Choroid plexus epithelial cell (primary cell): ENCODE measurements around the gene TTC34.

Experiments used
- DNase-seq: peaks from one replicate; pipeline ENCODE4 v3.0.0-alpha.2; 2010; ENCODE audit warnings: low read depth
- H3K4me3 ChIP-seq: 2 replicates; pipeline ENCODE4 v1.5.1; 2011; ENCODE audit warnings: low read depth, mild to moderate bottlenecking, control low read depth, low read length, moderate library complexity
- TF ChIP-seq, protein P1 (sequence below): conservative IDR thresholded peaks from 2 replicates; pipeline ENCODE4 v1.5.1; 2011; ENCODE audit warnings: low read depth, mild to moderate bottlenecking, control low read depth, inconsistent platforms, low read length, moderate library complexity

Gene TTC34

DNA sequence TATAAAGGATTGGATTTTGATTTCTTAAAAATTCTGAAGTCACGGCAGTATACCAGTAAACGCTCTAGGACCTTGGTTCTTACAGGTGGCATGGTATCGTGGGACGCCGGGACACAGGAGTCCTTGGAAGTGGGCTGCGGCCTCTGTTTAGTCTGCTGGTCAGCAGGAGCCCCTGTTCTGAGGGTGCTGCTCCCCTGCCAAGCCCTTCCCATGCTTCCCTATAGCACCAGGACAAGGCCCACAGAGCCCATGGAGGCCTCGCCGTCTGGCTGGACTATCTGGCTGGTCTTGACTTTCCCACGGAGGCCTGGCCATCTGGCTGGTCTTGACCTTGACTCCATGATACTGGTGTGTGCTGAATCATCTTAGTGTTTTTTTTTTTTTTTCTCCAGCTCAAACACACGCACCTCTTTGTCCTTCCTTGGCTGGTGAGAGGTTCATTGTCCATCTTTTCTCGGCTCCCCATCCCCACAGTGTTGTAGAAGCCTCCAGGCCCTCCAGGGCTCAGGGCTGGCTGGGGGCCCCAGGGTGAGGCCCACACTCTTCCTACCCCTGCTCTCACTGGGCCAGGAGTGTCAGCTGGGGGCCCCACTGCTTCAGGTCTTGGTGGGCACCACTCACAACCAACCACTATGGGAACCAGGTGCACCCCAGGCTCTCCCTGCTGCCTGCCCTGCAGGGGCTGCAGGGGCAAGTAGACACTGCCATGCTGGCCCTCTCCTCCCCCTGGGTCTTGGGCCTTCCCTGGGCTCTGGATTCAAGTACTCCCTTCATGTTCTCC, 16.5 kb upstream of the TTC34 start:
- no peak overlapping the region for H3K4me3 ChIP-seq
- TF ChIP-seq, protein P1, sequence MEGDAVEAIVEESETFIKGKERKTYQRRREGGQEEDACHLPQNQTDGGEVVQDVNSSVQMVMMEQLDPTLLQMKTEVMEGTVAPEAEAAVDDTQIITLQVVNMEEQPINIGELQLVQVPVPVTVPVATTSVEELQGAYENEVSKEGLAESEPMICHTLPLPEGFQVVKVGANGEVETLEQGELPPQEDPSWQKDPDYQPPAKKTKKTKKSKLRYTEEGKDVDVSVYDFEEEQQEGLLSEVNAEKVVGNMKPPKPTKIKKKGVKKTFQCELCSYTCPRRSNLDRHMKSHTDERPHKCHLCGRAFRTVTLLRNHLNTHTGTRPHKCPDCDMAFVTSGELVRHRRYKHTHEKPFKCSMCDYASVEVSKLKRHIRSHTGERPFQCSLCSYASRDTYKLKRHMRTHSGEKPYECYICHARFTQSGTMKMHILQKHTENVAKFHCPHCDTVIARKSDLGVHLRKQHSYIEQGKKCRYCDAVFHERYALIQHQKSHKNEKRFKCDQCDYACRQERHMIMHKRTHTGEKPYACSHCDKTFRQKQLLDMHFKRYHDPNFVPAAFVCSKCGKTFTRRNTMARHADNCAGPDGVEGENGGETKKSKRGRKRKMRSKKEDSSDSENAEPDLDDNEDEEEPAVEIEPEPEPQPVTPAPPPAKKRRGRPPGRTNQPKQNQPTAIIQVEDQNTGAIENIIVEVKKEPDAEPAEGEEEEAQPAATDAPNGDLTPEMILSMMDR: no peak
- no peak for DNase-seq

DNA sequence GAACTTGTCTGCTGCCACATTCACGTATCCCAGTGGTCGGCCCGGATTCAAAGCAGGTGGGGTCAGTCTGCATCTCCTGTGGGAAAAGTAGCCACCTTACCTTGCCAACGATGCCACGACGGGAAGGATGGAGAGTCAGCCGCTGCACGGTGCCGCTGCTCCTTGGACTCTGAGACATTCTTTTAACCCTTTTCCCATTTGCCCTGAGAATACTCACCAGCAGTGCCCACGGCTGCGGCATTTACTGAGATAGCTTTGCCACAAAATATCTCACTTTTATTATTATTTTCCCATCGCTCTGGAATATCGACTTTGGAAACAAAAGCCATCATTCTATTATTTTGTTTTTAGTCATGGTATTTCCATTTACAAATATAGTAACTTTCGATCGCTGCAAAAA, 15.3 kb upstream of the TTC34 start:
- no peak for DNase-seq
- TF ChIP-seq, protein P1: no peak
- H3K4me3 ChIP-seq: no peak overlapping the region

DNA sequence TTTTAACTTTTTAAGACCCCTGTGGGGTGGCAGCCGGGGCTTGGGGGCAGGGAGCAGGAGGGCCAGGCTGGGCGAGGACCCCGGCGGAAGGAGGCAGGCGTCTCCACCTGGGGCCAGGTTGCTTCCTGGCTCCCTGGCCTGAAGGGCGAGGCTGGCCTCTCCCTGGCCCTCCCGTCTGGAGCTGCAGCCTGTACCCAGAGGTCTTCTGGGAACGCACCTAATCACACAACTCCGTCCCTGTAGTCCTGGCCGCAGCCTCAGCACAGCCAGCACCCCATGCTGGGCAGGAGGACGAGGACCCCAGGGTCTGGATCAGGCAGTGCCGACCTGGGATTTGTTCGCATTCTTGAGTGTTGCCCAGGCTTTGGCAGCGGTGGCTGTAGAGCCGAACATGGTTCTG, 14.1 kb upstream of the TTC34 start:
- DNase-seq: no peak
- TF ChIP-seq, protein P1: no peak

DNA sequence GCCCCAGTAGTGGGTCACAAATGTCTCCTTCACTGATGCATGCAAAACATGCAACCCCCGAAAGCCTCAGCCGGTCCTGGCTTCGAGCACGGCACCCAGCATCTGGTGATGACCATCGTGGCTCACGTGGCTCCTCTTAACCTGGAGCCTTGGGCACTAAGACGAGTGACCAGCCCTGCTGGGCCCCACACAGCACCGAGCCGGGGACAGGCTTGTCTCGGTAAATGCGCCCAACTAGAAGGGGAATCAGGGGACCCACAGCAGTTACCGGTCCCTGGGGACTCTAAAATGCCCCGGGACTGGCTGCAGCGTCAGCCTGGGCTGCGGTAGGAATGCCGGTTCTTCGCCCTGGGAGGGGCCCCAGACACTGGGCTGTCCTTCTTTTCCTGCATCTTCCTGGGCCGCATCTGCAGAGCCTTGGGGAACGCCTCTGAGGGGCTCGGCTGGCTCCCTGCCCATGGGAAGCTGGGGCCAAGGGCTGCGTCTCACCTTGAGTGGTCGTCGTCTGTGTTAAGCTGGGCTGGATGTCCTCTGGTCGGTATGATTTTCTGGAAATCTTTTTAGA, 13.1 kb upstream of the TTC34 start:
- TF ChIP-seq, protein P1: no peak
- DNase-seq: no peak

More for the DNA sequence above, 14.1 kb upstream of the TTC34 start:
- H3K4me3 ChIP-seq: no peak overlapping the region

DNA sequence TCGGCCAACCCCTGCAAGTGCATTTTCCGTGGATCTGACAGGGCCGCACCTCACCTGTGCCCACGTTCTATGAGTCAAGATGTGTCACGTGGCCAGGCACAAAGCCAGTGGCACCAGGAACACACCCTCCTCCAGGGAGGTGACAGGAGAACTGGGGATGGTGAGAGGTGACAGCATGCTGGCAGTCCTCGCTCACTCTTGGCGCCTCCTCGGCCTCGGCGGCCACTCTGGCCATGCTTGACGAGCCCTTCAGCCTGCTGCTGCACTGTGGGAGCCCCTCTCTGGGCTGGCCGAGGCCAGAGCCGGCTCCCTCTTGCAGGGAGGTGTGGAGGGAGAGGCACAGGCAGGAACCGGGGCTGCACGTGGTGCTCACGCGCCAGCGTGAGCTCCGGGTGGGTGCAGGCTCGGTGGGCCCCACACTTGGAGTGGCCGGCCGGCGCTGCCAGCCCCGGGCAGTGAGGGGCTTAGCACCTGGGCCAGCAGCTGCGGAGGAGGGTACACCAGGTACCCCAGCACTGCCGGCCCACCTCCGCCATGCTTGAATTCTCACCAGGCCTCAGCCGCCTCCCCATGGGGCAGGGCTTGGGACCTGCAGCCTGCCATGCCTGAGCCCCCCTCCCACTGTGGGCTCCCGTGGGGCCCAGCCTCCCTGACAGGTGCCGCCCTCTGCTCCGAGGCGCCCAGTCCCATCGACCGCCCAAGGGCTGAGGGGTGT, 11.6 kb upstream of the TTC34 start:
- H3K4me3 ChIP-seq: no peak overlapping the region
- DNase-seq: no peak
- TF ChIP-seq, protein P1: no peak

More for the DNA sequence above, 13.1 kb upstream of the TTC34 start:
- no peak overlapping the region for H3K4me3 ChIP-seq

DNA sequence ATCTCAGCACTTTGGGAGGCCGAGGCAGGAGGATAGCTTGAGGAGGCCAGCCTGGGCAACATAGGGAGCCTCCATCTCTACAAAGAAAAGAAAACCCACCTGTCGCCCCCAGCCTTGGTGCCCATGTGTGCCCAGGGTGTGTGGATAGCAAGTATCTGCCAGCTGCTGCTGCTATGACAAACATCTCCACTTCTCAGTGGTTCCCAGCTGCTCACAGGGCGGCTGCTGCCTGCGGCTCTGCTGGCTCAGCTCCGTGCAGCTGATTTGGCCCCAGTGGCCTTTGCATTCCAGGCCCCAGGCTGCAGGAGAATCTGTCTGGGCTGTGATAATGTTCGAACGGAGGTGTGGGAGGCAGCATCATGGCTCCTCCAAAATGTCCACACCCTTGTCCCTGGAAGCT, 10.6 kb upstream of the TTC34 start:
- TF ChIP-seq, protein P1: no peak

More for the DNA sequence above, 10.6 kb upstream of the TTC34 start:
- H3K4me3 ChIP-seq: no peak overlapping the region
- no peak for DNase-seq
